GM12878 (cell line): Measurements from ENCODE around the gene SLC11A2. TPM values are rescaled to one million over a fixed set of nuclear protein-coding genes. Genes with fewer than 3 reads are reported as not detected.

Experiments
- ATAC-seq: fragments of 200-7000 bp; cut with Tn5 transposase; 3 replicates; pipeline ENCODE4 v1.9.1; 2020; ENCODE audit warnings: mild to moderate bottlenecking, moderate library complexity
- BruUV-seq: library from RNA; stranded (reverse); fragments of 400-500 nt; replicated peaks from 2 replicates; lab custom pipeline; 2021; lab: Mats Ljungman, UMichigan
- CTCF ChIA-PET: fragments of 300-600 bp; sonication (Branson Sonifier 250); formaldehyde crosslinking; extraction: SDS; loops from one replicate; lab custom pipeline; 2021; ENCODE audit warnings: inconsistent platforms; lab: Yijun Ruan, JAX
- POLR2A ChIA-PET: fragments of 350-600 bp; formaldehyde crosslinking; extraction: SDS; loops from one replicate; lab custom pipeline; 2021; ENCODE audit warnings: inconsistent platforms; lab: Charles Lee
- RAD21 ChIA-PET: fragments of 300-600 bp; sonication (Branson Sonifier 250); formaldehyde crosslinking; loops from one replicate; lab custom pipeline; 2023; ENCODE audit warnings: antibody characterized with exemption; ENCODE audit not compliant: unreplicated experiment; lab: Charles Lee
- SMC1A ChIA-PET: fragments of 300-600 bp; sonication (Branson Sonifier 250); formaldehyde crosslinking; loops from one replicate; lab custom pipeline; 2023; ENCODE audit not compliant: unreplicated experiment, uncharacterized antibody; lab: Charles Lee
- DNase-seq: peaks from one replicate; pipeline ENCODE4 v3.0.0-alpha.2; 2011; ENCODE audit warnings: low read depth, low spot score
- FAIRE-seq: peaks from 3 replicates; lab custom pipeline; 2011; peaks lifted over from hg19 to GRCh38; lab: Jason Lieb, UNC
- H2AFZ ChIP-seq: 2 replicates; pipeline ENCODE4 v1.6.0; 2011; ENCODE audit warnings: low read depth, low read length, control low read depth; ENCODE audit not compliant: control insufficient read depth
- H3K27ac ChIP-seq: 2 replicates; pipeline ENCODE4 v1.5.1; 2011; ENCODE audit warnings: control low read depth; ENCODE audit not compliant: control insufficient read depth, insufficient read depth
- H3K27me3 ChIP-seq, 2 experiments: replicated peaks in 1 of 2; 2 replicates each; pipeline versions ENCODE4 v1.6.0 to v1.6.1; 2011; ENCODE audit warnings: low read length in 1 of 2; ENCODE audit not compliant: control insufficient read depth in 2 of 2, insufficient read depth in 2 of 2
- H3K36me3 ChIP-seq, 2 experiments: 2 replicates each; pipeline ENCODE4 v1.5.1; 2011; ENCODE audit warnings: low read length in 1 of 2; ENCODE audit not compliant: control insufficient read depth in 2 of 2, insufficient read depth in 2 of 2
- H3K4me1 ChIP-seq: 2 replicates; pipeline ENCODE4 v1.6.1; 2011; ENCODE audit warnings: mild to moderate bottlenecking, low read length, moderate library complexity, mixed read lengths; ENCODE audit not compliant: control insufficient read depth, insufficient read depth
- H3K4me2 ChIP-seq: 2 replicates; pipeline ENCODE4 v1.6.0; 2011; ENCODE audit warnings: control low read depth; ENCODE audit not compliant: control insufficient read depth, insufficient read depth
- H3K4me3 ChIP-seq: fragments of 200-600 bp; sonication (generic); 2 replicates; pipeline ENCODE4 v1.5.1; 2016
- H3K79me2 ChIP-seq: 2 replicates; pipeline ENCODE4 v1.6.0; 2011; ENCODE audit warnings: low read length; ENCODE audit not compliant: control insufficient read depth, insufficient read depth
- H3K9ac ChIP-seq: 2 replicates; pipeline ENCODE4 v1.8.0; 2011; ENCODE audit warnings: low read length, control low read depth, mixed read lengths; ENCODE audit not compliant: control insufficient read depth, insufficient read depth
- H3K9me3 ChIP-seq: replicated peaks from 3 replicates; pipeline ENCODE4 v1.5.1; 2011; ENCODE audit warnings: mild to moderate bottlenecking, low read length; ENCODE audit not compliant: control insufficient read depth, insufficient read depth
- H4K20me1 ChIP-seq: 2 replicates; pipeline ENCODE4 v1.6.0; 2011; ENCODE audit not compliant: control insufficient read depth, insufficient read depth
- CEBPB ChIP-seq, 2 experiments: fragments of 150-350 bp in 1 of 2; IDR thresholded peaks; 2 replicates each; pipeline ENCODE4 v1.6.1; 2012 to 2014; ENCODE audit warnings: low read depth in 2 of 2, low read length in 2 of 2, borderline replicate concordance in 1 of 2, inconsistent platforms in 1 of 2
- CUX1 ChIP-seq: IDR thresholded peaks from 2 replicates; pipeline ENCODE4 v1.6.1; 2012; ENCODE audit warnings: improper control_type of control experiment, low read depth, low read length; ENCODE audit not compliant: insufficient replicate concordance
- EZH2 ChIP-seq: IDR thresholded peaks from 2 replicates; pipeline ENCODE4 v1.6.1; 2012; ENCODE audit warnings: low read depth, mild to moderate bottlenecking, control low read depth, inconsistent platforms, low read length, borderline replicate concordance; ENCODE audit not compliant: control insufficient read depth
- MTA3 ChIP-seq: IDR thresholded peaks from 2 replicates; pipeline ENCODE4 v1.6.1; 2012; ENCODE audit warnings: low read length, inconsistent platforms, borderline replicate concordance
- NFYB ChIP-seq: IDR thresholded peaks from 2 replicates; pipeline ENCODE4 v1.6.1; 2011; ENCODE audit warnings: low read depth, mild to moderate bottlenecking, low read length, improper control_type of control experiment, moderate library complexity; ENCODE audit not compliant: insufficient read depth
- whole genome bisulfite sequencing: methylation state at CpG from one replicate; pipeline ENCODE4 v1.1.6; 2016; ENCODE audit warnings: low lambda C conversion rate; ENCODE audit not compliant: insufficient replicate concordance, insufficient coverage; ENCODE audit errors: missing lambda C conversion rate; 5-methylcytosine and 5-hydroxymethylcytosine counted together
- in situ Hi-C: fragments of 300-500 bp; cut with MboI; formaldehyde crosslinking; loops from 9 replicates; pipeline ENCODE4 v1.14.3; 2018; ENCODE audit warnings: mixed read lengths
- intact Hi-C: fragments of 100-400 bp; cut with micrococcal nuclease; formaldehyde crosslinking; loops from one replicate; pipeline ENCODE4 v1.14.2; 2022; ENCODE audit not compliant: unreplicated experiment
- polyA plus RNA-seq, 11 experiments: library from polyadenylated mRNA; depleted of rRNA in 4 of 11; unstranded in 6 of 11; stranded (reverse) in 5 of 11; fragments of >200 nt; fragmentation: Nextera tagmentation in 4 of 11; fragmentation: Illumina TruSeq in 1 of 11; extraction: Ambion mirVana in 4 of 11; extraction: Trizol in 1 of 11; gene quantifications; 1 replicate in 1 of 11; 2 replicates in 10 of 11; pipeline versions ENCODE4 v1.2.1 to v1.2.3, GENCODE V29; 2011 to 2016; ENCODE audit warnings: inconsistent platforms in 2 of 11, missing spikeins in 2 of 11, low read depth in 1 of 11
- total RNA-seq, 4 experiments: library from RNA; depleted of rRNA in 3 of 4; stranded (reverse); fragments of >200 nt in 3 of 4; fragmentation: Illumina TruSeq in 1 of 4; extraction: Trizol in 1 of 4; gene quantifications; 2 replicates each; pipeline versions ENCODE4 v1.2.1 to v1.2.3, GENCODE V29; 2013 to 2021

SLC11A2 gene
- total and polyA plus RNA-seq, 10 of the 15 experiments (the other 5 are each of a cell fraction or from before 2014, with no cell fraction given): 6.2 to 29.4 (median 15.6) TPM

- no peak for TF ChIP-seq CUX1
- TF ChIP-seq CEBPB (IDR thresholded peaks at IDR 0.05; ENCODE audit: borderline replicate concordance in 1 of 2, low read depth in 2 of 2, low read length in 2 of 2): no peak
- TF ChIP-seq MTA3: no peak
- TF ChIP-seq EZH2: no peak
Observed at GRCh38 chr12:51012570-51013236, 13.5 kb downstream of the SLC11A2 start (continued).

GRCh38 chr12:51011955-51012354 lies 14.2 kb downstream of the SLC11A2 start:
- POLR2A ChIA-PET: interaction anchor here (0.6 to 1.2 kb wide), 2 partner anchors 9 to 10 kb away, joined by 5 to 7 read pairs; no protein-coding TSS in a partner anchor
- WGBS: 98% methylated on average over 4 of the region's 4 CpGs
- H3K79me2 ChIP-seq: no peaks in the 10 kb centered on the region; the same call in 1 of the 2 replicates
- H3K27ac ChIP-seq: no peak overlapping the region
- FAIRE-seq (no peak), DNase-seq (no peak), ATAC-seq (no peak)
- intact Hi-C loops: no loop called here
- BruUV-seq: no TSS peak
- peaks cover 0 to 2% of the 10 kb centered on the region in 2 experiments; a peak in 2 of 4 replicates for H3K36me3 ChIP-seq
- H3K4me3 ChIP-seq: no peak overlapping the region
- TF ChIP-seq NFYB: no peak
- RAD21 ChIA-PET: no interaction called here
- H3K27me3 ChIP-seq: no peaks in the 10 kb centered on the region
- no peaks in the 10 kb centered on the region for H3K9me3 ChIP-seq
- H3K4me2 ChIP-seq: no peak overlapping the region
- in situ Hi-C loops: no loop called here
- CTCF ChIA-PET: interaction anchor here (0.7 kb wide), 1 partner anchor 241 kb away, joined by 3 read pairs; no protein-coding TSS in a partner anchor
- H4K20me1 ChIP-seq: no peaks in the 10 kb centered on the region
- no peaks in the 10 kb centered on the region; the same call in 1 of the 2 replicates for H3K4me1 ChIP-seq
- SMC1A ChIA-PET: interaction anchor here (2.8 kb wide), 1 partner anchor 10 kb away, joined by 13 read pairs; no protein-coding TSS in a partner anchor
- no peak overlapping the region for H3K9ac ChIP-seq
- no peak overlapping the region for H2AFZ ChIP-seq
